Stimulated activated naive CD8-positive, alpha-beta T cell treated with anti-CD3 and anti-CD28 coated beads, Interleukin-15, Interleukin-2, amounts not matched to agents 100 U/mL and 50 U/mL, for 24 hours (primary cell): ENCODE results near the gene TXN.

Source experiments
- ATAC-seq: fragments of 150-1000 bp; cut with Tn5 transposase; one replicate; pipeline ENCODE4 v1.10.0; 2021
- DNase-seq: peaks from one replicate; pipeline ENCODE4 v3.0.0; 2021

Gene TXN

DNA sequence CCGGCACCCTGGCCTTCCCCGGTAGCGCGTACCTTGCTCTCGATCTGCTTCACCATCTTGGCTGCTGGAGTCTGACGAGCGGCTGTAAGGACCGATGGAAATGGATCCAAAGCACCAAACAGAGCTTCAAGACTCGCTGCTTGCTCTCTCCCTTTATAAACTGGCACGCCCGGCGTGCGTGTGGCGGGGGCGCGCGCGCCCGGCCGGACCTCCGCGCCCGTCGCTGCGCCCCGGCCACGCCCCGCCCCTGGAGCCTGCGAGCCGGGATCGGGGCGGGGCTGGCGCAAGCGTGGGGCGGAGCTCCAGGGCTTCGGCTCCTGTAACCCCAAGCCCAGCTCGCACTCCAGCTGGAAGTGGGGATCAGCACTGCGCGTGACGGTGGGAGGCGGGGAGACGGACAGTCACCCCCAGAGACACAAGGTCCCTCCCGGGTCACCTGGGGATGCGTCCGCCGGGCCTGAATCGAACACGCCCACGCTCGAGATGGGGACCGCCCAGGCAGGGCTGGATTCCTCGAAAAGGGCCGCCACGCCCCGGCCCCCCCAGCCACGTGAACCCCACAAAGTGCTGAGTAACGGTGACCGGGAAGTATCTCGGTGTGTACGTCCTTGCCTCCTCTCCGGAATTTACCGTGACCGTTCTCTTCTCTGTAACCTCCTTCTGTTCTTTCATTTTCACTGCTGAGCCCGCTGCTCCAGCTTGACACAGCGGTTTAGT is at the start of gene TXN:
Gene TXN (minus strand): TSS at position 128 of the 717 bp plus-strand sequence. CDS start 72 bp downstream, at position 56.
- peak; percentile 87 for ATAC-seq

DNA sequence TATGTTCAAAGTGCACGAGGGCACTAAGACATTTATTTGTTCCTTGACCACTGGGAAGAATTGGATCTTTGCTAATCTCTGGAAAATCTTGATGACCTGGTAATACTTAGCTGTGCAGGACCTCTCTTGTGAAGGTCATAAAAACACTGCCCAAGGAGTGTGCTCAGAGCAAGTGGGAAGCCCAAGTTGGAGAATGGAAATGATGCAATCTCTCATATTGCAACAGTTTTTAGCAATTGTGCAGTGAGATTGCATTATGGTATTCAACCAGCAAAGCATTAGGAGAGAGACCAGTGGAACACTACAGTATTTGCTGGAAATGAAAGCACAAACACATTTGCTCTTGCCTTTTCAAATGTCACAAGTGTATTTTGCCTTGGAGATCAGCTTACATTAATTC is 46.8 kb upstream of the TXN start:
- DNase-seq, result no peak
- no peak for ATAC-seq

More for the DNA sequence above, at the start of gene TXN:
- DNase-seq, result peak; percentile 91

DNA sequence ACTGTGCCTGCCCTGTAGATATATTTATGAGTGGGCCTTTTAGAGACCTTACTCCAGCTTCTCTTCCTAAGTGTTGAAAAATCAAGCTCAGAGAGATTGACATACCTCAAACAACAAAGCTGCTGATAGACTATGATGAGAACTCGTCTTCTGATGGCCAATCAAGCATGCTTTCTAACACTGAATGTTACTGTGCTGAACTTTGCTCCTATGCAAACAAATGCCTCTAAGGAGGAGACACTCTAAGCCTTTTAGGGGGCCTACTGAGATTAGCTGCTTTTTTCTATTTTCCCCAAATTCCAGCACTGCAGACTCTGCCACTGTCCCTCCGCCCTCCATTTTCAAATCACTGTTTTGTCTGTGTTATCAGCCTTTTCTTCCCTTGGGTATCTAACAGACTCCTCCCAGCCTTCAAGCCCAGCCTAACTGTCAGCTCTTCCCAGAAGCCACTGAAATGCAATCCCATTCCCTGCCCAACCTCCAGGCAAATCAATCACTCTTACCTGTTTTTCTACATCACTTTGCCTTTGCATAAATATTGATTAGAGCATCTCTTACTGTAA is 41.8 kb upstream of the TXN start:
- no peak for DNase-seq
- ATAC-seq, result no peak

DNA sequence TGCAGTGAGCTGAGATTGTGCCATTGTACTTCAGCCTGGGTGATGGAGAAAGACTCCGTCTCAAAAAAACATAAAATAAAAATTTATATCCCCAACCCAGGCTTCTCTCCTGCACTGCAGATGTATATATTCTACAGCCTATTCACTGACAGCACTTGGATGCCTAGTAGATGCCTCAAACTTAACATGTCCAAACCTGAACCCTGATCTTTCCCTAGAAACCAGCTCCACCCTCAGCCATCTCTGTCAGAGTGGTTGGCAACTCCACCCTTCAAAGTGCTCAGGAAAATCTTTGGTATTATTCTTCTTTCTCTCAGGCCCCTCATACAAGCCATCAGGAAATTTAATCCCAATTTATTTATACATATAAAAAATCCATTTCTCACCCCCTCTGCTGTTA is 36.9 kb upstream of the TXN start:
- no peak for DNase-seq
- ATAC-seq, result no peak

DNA sequence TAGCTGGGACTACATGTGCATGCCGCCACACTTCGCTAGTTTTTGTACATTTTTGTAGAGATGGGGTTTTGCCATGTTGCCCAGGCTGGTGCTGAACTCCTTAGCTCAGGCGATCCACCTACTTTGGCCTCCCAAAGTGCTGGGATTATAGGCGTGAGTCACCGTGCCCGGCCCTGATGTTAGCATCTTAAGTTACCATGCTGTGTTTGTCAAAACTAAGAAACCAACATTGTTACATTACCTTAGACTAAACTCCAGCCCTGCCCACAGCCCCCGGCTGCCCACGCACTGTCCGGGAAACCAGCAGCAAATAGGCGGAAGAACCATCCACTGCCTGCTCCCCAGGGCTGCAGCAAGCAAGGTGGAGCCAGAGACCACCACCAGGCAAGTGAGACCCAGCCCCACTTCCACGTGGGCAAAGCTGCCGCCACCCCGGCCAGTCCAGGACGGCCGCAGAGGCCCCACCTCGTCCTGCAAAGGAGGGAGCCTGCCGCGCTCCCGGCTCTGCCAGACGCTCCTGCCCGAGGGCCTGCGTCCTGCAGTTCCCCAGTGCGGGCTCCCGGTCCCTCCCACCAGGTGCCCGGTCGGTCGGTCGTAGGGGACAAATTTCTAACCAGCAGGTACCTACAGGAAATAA is 35.7 kb upstream of the TXN start:
- no peak for DNase-seq
- ATAC-seq, result no peak

DNA sequence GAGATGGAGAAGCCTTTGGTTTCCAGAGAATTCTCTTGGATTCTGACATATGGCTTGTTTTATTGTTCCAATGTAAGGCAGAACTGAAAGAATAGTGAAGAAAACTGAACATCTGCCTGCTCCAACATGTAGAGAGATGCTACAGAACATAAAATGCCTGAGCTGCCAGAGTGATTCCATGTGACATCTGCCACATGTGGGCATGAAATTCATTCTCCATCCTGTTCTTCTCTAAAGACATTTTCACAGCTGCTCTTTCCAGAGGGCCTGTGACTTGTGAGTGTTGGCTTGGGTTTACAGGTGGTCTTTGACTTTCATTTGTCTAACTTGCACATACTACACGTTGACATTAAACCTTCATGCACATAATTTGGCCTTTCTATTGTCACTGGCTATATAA is 33.7 kb upstream of the TXN start:
- no peak for ATAC-seq
- DNase-seq, result no peak

DNA sequence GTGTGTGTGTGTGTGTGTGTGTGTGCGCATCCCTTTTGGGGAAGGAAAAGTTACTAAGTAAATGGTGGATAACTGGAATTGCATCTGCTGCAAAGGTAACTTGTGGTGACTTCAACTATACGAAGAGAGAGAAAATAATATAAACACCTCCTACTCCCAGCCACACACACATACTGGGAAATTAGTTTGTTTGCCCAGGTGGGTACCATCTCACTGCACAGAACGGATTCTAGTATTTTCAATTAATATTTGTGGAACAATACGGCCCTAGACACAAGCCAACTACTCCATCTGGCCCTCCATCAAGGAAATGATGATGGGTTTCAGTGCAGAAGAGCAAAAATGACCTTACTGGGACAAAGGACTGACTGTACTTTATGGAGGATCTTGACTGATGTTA is 32.2 kb upstream of the TXN start:
- DNase-seq (no peak), ATAC-seq (no peak)

DNA sequence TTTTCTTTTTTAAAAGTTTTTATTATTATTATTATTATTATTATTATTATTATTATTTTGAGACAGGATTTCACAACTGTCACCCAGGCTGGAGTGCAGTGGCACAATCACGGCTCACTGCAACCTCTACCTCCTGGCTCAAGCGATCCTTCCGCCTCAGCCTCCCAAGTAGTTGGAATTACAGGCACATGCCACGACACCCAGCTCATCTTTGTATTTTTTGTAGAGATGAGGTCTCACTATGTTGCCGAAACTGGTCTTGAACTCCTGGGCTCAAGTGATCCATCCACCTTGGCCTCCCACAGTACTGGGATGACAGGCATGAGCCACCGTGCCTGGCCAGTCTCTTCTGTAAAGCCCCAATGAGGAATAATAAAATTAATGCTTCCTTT is 31.0 kb upstream of the TXN start:
- no peak for DNase-seq
- ATAC-seq, result no peak

DNA sequence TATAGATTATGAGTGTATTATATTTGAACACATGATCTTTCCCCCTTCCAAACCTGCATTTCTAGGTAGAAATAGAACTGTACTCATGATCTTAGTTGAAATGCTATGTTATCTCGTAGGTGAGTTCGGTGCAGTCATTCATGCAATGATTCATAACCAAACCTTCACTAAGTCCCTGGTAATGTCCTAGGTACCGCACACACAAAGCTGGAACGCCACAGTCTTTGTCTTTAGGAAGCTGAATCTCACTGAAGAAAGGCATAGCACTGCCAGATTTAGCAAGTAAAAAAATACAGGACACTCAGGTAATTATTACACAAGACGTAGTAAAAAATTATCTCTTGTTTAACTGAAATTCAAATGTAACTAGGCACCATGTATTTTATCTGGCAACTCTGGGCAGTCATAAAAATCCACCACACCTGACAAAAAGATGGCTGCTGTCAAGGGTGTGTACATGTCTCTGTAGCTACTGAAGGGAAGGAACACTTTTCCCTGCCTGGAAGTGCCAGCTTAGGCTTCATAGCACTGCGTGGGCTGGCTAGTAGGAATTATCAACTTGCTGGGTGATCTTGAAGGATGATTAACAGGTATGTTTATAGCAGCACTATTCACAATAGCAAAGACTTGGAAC is 28.0 kb upstream of the TXN start:
- ATAC-seq (no peak), DNase-seq (no peak)

DNA sequence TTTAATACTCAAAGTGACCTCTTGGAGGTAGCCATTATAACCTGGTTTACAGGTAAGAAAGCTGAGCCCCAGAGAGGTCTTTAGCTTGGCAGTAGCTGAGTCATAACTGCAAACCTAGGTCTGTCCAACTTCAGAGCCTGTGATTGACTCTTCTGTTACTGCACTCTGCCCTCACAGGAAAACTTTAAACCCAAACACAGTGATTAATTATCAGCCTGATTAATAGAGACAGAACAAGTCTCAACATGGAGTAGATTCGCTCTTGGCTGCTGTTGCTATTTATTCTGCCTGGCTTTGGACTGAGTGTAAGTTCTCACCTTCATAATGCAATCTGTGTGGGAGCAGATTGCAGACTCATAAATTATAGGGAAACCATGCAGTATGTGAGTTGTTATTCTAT is 27.4 kb upstream of the TXN start:
- ATAC-seq, result no peak

DNA sequence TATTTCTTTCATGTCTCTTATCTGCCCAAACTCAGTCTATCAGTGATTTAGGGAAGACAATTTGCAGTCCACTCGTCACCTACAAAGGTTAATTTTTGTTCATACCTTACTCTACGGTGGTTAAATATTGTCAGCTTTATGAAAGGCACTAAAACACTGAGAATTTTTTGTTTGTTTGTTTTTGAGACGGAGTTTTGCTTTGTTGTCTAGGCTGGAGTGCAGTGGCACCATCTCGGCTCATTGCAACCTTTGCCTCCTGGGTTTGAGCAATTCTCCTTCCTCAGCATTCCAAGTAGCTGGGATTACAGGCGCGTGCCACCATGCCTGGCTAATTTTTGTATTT is 26.4 kb upstream of the TXN start:
- no peak for ATAC-seq
- no peak for DNase-seq

More for the DNA sequence above, 27.4 kb upstream of the TXN start:
- DNase-seq, result no peak

DNA sequence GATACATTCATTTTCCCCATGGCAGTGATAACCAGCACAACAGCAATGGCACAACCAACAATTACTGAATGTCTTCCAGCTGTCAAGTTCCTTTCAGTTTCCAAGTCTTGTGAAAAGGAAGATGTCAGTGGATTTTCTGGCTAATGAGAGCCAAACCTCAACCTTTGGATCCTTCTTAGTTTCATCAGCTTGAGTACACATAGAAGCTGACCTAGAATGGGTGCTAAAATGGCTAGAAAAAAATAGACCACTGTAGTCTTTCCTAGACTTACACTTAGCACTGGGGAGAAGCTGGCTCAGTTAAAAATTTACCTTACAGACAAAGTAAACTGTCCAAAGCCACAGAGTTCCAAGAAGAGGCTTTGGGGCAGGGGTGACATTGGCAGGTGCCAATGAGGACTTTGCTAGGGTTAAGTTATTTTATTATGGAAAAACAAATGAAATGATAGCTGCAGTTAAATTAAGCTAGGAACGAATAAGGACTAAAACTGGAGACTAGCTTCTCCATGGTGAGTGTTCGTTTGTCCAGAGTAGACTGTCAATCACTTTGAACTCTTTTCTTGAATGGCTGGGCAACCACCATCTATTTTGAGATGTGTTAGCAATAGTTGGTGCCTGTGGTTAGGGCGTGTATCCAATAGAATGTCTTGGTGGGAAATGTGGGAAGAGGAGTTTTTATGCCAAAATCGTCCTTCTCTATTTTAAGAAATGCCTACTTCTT is 25.9 kb upstream of the TXN start:
- DNase-seq (no peak), ATAC-seq (no peak)

DNA sequence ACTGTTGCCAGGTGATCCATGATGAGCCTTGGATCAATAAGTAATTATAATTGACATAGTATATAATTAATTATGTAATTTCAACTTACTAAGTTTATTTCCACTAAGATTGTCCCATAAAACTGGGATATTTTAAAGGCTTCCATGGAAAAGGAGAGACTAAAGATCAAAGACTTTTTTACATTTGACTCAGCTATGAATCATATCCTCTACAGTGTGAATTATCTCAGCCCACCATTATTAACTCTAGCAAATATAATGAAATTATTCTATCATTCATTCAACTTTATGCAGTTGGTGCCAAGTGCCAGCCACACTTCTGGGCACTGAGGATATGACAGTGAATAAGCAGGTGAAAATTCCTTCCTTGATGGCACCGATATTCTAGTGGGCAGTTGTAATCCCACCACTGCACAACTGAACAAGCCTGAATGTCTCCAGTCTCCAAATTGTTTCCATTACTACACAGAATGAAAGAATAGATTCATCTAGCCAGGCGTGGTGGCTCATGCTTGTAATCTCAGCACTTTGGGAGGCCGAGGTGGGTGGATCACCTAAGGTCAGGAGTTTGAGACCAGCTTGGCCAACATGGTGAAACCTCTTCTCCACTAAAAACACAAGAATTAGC is 21.9 kb upstream of the TXN start:
- DNase-seq, result no peak
- ATAC-seq, result no peak

DNA sequence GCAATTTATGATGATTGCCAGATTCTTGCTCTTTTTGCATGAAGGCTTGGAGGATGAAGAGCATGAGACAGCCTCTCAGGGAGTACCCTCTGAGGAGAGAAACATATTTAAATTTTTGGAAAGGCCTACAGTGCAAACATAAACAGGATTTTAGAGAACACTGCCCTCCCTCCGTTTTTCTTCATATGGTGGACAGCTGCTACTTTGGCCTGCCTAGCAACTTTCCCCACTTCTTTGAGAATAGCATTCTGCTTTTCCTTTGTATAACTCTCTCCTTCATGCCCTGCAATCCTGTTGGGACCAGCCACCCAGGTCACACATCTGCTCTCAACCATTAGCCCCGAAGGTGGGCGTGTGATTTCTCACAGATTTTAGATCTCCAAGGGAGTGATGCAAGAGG is 20.5 kb upstream of the TXN start:
- DNase-seq (no peak), ATAC-seq (no peak)

DNA sequence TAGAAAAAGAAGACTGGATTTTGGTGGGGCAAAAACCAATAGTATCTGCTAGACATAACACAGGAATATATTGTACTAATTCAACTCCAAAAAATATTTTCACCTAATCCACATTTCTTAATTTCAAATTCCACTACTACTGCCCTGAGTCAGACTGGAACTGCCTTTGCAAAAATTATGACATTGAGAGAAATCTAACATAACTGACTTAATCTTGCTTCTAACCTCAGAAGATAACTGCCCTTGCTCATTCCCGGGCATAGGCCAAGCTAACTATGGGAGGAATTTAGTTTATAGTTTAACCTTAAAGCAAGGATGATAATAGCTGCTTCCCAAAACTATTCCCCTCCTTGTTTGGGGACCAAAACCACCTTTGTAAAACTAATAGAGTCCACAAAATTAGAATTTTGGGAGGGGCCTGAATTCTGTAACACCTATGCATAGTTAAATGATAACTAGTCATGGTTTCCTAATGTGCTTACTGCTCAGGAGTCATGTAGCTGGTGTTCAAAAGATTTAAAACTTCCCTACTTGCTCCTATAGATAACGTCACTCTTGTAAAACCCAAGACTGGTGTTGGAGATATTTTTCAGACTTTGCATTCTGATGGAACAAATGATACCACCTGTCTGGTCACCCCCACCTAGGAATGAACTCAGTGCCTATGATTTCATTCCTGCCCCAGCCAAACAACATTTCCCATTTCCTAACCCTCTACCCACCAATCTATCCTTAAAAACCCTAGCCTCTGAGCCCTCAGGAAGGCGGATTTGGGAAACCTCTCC is 14.1 kb upstream of the TXN start:
- no peak for ATAC-seq
- no peak for DNase-seq

DNA sequence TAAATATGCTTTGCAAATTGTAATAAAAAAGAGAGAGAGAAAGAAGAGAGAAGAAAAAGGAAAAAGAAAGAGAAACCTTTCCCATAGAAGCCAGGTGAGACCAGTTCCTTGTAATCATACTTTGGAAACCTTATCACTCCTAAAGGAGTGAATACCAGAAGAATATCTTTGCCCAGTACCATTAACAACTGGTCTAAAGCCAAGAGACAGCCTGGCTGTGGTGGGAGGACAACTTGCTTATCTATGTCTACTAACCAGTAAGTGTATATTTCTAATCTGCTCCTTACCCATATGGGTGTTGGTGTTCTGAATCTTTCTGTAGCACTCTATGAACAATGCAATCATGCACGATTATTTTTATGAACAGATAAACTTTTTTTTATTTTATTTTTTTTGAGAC is 10.5 kb upstream of the TXN start:
- DNase-seq, result no peak
- ATAC-seq, result no peak

DNA sequence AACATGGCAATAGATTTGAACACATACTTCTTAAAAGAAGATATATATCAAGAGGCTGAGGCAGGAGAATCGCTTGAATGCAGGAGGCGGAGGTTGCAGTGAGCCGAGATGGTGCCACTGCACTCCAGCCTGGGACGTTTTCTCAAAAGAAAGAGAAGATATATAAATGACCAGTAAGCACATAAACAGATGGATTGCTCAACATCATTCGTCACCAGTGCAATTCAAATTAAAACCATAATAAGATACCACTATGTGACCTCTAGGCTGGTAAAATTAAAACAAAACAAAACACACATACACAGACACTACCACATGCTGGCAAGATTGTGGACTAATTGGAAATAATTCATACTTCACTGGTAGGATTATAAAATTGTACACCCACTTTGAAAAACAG is 5.3 kb upstream of the TXN start:
- DNase-seq (no peak), ATAC-seq (no peak)

DNA sequence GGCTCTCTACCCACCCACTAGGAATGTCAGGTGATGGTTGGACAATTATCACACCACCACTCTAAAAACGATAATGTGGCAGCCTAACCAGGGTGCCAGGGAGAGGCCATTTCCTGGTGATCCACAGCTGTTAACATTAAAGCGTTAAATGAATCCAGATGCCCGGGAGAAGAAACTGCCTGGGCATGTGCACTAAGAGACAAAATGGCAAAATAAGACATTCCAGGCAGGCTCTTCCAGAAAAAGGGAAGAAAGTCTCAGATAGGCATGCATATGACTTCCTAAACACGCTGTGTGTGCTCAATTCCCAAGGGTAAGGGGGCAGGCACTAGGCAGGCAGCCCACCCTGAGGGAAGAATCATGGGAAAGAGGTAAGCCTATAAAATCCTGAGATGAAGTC is 4.6 kb upstream of the TXN start:
- DNase-seq (no peak), ATAC-seq (no peak)

DNA sequence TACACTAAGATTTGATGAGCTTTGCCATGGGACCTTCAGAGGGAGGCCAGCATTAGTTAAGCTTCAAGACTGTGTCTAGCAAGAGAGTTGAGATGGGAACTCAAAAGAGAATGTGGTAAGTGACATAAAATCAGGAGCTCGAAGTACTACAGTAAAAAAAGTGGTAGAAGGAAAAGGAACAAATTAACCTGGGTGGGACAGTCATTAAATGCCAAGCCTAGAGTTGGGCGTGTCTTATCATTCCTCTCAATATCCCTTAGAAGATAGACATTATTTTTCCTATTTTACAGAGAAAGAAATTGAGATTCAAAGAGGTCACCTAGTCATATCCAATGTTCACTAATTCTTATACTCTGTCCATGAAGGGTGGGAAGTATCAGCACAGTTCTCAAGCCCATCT is 3.3 kb upstream of the TXN start:
- DNase-seq (no peak), ATAC-seq (no peak)

DNA sequence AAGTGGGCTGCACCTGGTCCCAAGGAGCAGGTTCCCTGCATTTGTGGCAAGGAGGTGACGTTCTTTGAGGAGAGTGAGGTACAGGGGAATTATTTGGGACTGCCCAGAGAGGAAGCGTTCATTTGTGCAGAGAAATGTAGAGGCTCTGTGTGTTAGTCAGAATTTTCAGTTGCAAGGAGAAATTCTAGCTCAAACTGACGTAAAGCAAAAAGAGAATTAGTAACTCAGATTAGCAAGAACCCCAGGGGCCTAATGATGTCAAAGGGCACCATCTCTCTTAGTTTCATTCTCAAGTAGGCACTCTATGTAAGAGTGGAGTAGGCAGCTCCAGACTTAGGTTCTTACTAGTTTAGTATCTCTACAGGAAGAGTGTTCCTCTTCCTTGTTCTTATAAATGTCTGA is 2.4 kb upstream of the TXN start:
- no peak for DNase-seq
- ATAC-seq, result no peak

DNA sequence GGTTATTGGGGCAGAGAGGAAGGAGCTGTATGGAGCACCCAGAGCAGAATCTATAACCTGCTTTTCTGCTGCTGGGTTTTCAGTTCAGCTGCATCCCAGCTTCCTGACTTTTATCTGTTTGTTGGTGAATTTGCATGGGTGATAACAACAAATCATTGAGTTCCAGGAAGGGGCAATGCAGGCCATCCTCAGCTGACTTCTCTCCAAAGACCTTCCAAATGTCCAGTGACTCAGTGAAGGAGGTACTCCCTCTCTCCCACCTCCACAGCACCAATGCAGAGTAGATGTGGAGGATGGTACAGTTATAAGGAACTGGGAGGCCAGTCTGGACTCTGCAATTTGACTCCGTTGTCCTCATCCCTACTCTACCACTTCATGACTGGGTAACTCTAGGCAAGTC is 1.6 kb upstream of the TXN start:
- DNase-seq (no peak), ATAC-seq (no peak)
